A673 (cell line): ENCODE measurements around the gene OR10J1.

Experiments used
- EZH2 ChIP-seq: fragments of 200-600 bp; sonication (generic); IDR thresholded peaks from 2 replicates; pipeline ENCODE4 v1.6.1; 2017; ENCODE audit warnings: borderline replicate concordance, low read depth, mild to moderate bottlenecking, mixed read lengths, antibody characterized with exemption, low read length; ENCODE audit not compliant: poor library complexity, severe bottlenecking
- TF ChIP-seq, protein P1 (sequence below): fragments of 300-800, 200-600 bp; sonication (generic); conservative IDR thresholded peaks from 2 replicates; pipeline ENCODE4 v1.5.1; 2017; ENCODE audit warnings: low read depth, mild to moderate bottlenecking, antibody characterized with exemption, low read length, moderate library complexity, mixed read lengths

DNA sequence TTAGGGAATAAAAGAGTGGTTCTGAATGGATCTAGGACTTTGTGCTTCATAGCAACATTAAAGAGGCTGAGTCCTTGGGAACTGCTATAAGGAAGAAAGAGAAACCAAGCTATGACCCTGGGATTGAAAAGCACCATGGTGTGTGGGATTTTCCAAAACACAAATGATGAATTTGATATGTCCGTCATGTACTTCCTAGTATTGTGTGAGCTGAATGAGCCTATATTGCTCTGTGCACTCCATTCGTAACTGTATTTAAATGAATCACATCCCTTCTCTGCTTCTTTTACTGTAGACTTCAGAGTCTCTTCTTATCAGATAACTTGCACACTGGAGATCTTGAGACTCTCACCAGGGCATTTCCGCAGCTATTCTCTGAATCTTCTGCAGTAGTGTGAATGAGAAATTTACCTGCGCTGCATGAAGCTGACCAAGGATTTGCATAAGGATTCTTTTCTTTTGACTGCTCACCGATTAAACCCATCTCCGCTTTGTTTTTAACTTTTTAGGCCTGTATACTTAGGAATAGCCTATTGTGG, 30.6 kb upstream of the OR10J1 start:
- TF ChIP-seq, protein P1, sequence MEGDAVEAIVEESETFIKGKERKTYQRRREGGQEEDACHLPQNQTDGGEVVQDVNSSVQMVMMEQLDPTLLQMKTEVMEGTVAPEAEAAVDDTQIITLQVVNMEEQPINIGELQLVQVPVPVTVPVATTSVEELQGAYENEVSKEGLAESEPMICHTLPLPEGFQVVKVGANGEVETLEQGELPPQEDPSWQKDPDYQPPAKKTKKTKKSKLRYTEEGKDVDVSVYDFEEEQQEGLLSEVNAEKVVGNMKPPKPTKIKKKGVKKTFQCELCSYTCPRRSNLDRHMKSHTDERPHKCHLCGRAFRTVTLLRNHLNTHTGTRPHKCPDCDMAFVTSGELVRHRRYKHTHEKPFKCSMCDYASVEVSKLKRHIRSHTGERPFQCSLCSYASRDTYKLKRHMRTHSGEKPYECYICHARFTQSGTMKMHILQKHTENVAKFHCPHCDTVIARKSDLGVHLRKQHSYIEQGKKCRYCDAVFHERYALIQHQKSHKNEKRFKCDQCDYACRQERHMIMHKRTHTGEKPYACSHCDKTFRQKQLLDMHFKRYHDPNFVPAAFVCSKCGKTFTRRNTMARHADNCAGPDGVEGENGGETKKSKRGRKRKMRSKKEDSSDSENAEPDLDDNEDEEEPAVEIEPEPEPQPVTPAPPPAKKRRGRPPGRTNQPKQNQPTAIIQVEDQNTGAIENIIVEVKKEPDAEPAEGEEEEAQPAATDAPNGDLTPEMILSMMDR, result no peak
- no peak for TF ChIP-seq EZH2
